Esophagus muscularis mucosa (tissue), 3 donors: ENCODE data around the gene VEGFC.

Experiments used
- POLR2A ChIP-seq: fragments of 450-650 bp; IDR thresholded peaks from one replicate; pipeline ENCODE4 v1.6.1; 2017; ENCODE audit warnings: antibody characterized with exemption, moderate library complexity, mild to moderate bottlenecking, low read depth
- POLR2AphosphoS5 ChIP-seq, 2 donors: sonication (generic); formaldehyde crosslinking; IDR thresholded peaks; one replicate each; pipeline ENCODE4 v1.6.1; 2017; ENCODE audit warnings: antibody characterized with exemption in 2 of 2
- TF ChIP-seq, protein P1 (sequence below), 3 experiments: fragments of 200-600 bp in 2 of 3; fragments of 450-650 bp in 1 of 3; sonication (generic) in 2 of 3; IDR thresholded peaks; one replicate each; pipeline ENCODE4 v1.5.1; 2017 to 2019; ENCODE audit warnings: antibody characterized with exemption in 3 of 3, mild to moderate bottlenecking in 2 of 3, moderate library complexity in 1 of 3

DNA sequence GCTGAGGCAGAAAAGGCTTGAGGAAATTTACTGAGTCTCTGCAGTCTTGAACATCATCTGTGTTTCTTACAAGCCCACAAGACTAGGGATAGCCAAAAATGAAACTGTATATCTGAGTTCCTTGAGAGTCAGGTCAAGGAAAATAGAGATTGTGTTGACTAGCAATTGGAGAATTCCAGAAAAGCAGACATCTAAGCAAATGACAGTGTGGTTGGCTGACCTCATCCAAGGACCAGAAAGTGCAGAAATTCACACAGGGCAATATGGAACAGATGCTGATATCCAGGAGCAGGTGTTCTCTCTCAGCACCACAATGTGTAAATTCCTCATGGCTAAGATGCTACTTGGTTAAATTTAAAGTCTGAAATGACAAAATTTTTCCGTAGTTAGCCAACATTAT is 146.4 kb downstream of the VEGFC start:
- TF ChIP-seq POLR2AphosphoS5 (IDR thresholded peaks at IDR 0.05) (no peak), POLR2A (no peak)
- TF ChIP-seq, protein P1, sequence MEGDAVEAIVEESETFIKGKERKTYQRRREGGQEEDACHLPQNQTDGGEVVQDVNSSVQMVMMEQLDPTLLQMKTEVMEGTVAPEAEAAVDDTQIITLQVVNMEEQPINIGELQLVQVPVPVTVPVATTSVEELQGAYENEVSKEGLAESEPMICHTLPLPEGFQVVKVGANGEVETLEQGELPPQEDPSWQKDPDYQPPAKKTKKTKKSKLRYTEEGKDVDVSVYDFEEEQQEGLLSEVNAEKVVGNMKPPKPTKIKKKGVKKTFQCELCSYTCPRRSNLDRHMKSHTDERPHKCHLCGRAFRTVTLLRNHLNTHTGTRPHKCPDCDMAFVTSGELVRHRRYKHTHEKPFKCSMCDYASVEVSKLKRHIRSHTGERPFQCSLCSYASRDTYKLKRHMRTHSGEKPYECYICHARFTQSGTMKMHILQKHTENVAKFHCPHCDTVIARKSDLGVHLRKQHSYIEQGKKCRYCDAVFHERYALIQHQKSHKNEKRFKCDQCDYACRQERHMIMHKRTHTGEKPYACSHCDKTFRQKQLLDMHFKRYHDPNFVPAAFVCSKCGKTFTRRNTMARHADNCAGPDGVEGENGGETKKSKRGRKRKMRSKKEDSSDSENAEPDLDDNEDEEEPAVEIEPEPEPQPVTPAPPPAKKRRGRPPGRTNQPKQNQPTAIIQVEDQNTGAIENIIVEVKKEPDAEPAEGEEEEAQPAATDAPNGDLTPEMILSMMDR (IDR thresholded peaks at IDR 0.05): no peak
